Transverse colon (tissue), 3 donors: ENCODE data around the gene CAV2.

Experiments used
- CTCF ChIP-seq, 5 experiments: fragments of 200-600 bp in 3 of 5; fragments of 450-650 bp in 2 of 5; sonication (generic) in 3 of 5; IDR thresholded peaks; 1 replicate in 2 of 5; 2 replicates in 3 of 5; pipeline ENCODE4 v1.5.1; 2016 to 2017; ENCODE audit warnings: antibody characterized with exemption in 5 of 5, inconsistent platforms in 3 of 5, mild to moderate bottlenecking in 2 of 5, moderate library complexity in 1 of 5
- EP300 ChIP-seq: sonication (generic); formaldehyde crosslinking; IDR thresholded peaks from one replicate; pipeline ENCODE4 v1.6.1; 2017; ENCODE audit warnings: antibody characterized with exemption, low read depth

- TF ChIP-seq CTCF (IDR thresholded peaks at IDR 0.05) (no peak), EP300 (no peak)
Measured at GRCh38 chr7:116468534-116468933, 31.0 kb upstream of the CAV2 start.
